SJSA1 (cell line): Measurements from ENCODE around the gene TRIM14. TPM values are rescaled to one million over a fixed set of nuclear protein-coding genes. Genes with fewer than 3 reads are reported as not detected.
"Not testable (repeated sequence)": the region's sequence is repeated elsewhere in the genome, so short reads cannot be mapped to it uniquely, and the experiment has no call there.

Experiments used
- DNase-seq, 2 experiments: peaks; one replicate each; pipeline ENCODE4 v3.0.0-alpha.2; 2015 to 2020; ENCODE audit warnings: low spot score in 2 of 2, low read depth in 1 of 2
- H3K27ac ChIP-seq: fragments of 250-450 bp; sonication (Bioruptor Pico); 2 replicates; pipeline ENCODE4 v1.5.1; 2020; ENCODE audit warnings: mild to moderate bottlenecking, moderate library complexity
- H3K27me3 ChIP-seq: fragments of 250-450 bp; sonication (Bioruptor Pico); replicated peaks from 2 replicates; pipeline ENCODE4 v1.5.1; 2020; ENCODE audit warnings: mild to moderate bottlenecking, moderate library complexity
- H3K36me3 ChIP-seq: fragments of 250-450 bp; sonication (Bioruptor Pico); 2 replicates; pipeline ENCODE4 v1.5.1; 2020; ENCODE audit warnings: mild to moderate bottlenecking
- H3K4me1 ChIP-seq: fragments of 250-450 bp; sonication (Bioruptor Pico); replicated peaks from 2 replicates; pipeline ENCODE4 v1.6.1; 2021; ENCODE audit warnings: mild to moderate bottlenecking
- H3K4me3 ChIP-seq: fragments of 250-450 bp; sonication (Bioruptor Pico); 2 replicates; pipeline ENCODE4 v1.5.1; 2020; ENCODE audit warnings: mild to moderate bottlenecking
- H3K9me3 ChIP-seq: fragments of 250-450 bp; sonication (Bioruptor Pico); replicated peaks from 2 replicates; pipeline ENCODE4 v1.5.1; 2020; ENCODE audit warnings: mild to moderate bottlenecking
- total RNA-seq: library from RNA; depleted of rRNA; stranded (reverse); fragments of >200 nt; shearing (Covaris generic); gene quantifications from 2 replicates; pipeline ENCODE4 v1.2.3, GENCODE V29; 2014; rRNA removed

Gene TRIM14
- total RNA-seq, 1 experiment from 2014 or later, result 6.5 TPM

DNA sequence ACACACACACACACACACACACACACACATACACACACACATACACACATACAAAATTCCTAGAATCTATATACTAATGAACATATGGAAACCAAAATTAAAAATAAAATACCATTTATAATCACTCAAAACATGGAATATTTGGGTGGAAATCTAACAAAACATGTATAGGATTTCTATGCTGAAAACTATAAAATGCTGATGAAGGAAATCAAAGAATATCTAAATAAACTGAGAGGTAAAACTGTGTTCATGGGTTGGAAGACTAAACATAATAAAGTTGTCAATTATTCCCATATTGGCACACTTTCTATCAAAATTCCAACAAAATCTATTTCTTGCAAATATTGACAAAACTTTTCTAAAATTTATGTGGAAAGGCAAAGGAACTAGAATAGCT lies 87.9 kb downstream of the TRIM14 start:
- no peaks in the 10 kb centered on the region for H3K27me3 ChIP-seq
- H3K4me1 ChIP-seq, result peaks cover 28% of the 10 kb centered on the region
- no peak for DNase-seq
- no peaks in the 10 kb centered on the region for H3K9me3 ChIP-seq
- H3K36me3 ChIP-seq, result no peaks in the 10 kb centered on the region
- H3K4me3 ChIP-seq, result no peak overlapping the region
- peak overlapping the region; percentile 56 for H3K27ac ChIP-seq

GRCh38 chr9:98024702-98025101 lies 94.3 kb downstream of the TRIM14 start:
- Histone ChIP-seq H3K36me3 (peaks cover 5% of the 10 kb centered on the region; the same call in 1 of the 2 replicates), H3K27me3 (no peaks in the 10 kb centered on the region), H3K4me3 (no peak overlapping the region), H3K4me1 (peaks cover 4% of the 10 kb centered on the region), H3K27ac (no peak overlapping the region), H3K9me3 (no peaks in the 10 kb centered on the region)
- DNase-seq, result no peak

DNA sequence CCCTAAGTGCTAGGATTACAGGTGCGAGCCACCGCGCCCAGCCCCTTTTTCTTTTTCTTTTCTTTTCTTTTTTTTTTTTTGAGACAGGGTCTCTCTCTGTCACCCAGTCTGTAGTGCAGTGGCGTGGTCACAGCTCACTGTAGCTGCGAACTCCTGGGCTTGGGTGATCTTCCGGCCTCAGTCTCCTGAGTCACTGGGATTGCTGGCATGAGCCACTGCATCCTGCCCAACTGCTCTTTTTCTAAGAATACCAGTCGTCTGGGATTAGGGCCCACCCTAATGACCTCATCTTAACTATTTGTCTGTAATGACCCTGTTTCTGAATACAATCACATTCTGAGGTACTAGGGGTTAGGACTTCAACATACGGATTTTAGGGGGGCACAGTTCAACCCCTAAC lies 96.6 kb downstream of the TRIM14 start:
- peaks cover 4% of the 10 kb centered on the region for H3K4me1 ChIP-seq
- no peaks in the 10 kb centered on the region for H3K9me3 ChIP-seq
- H3K27me3 ChIP-seq, result no peaks in the 10 kb centered on the region
- no peak overlapping the region for H3K4me3 ChIP-seq
- H3K27ac ChIP-seq, result no peak overlapping the region; the same call in 1 of the 2 replicates
- DNase-seq, result peak in 1 of 2 experiments; percentile 49
- H3K36me3 ChIP-seq, result peaks cover 24% of the 10 kb centered on the region

GRCh38 chr9:98021306-98022040 lies 97.5 kb downstream of the TRIM14 start:
- Histone ChIP-seq H3K27me3 (no peaks in the 10 kb centered on the region), H3K27ac (no peak overlapping the region), H3K4me1 (peaks cover 4% of the 10 kb centered on the region), H3K36me3 (peaks cover 33% of the 10 kb centered on the region), H3K9me3 (no peaks in the 10 kb centered on the region), H3K4me3 (no peak overlapping the region)
- no peak for DNase-seq

- Histone ChIP-seq H3K27me3 (no peaks in the 10 kb centered on the region), H3K36me3 (peaks cover 42% of the 10 kb centered on the region), H3K27ac (no peak overlapping the region), H3K9me3 (no peaks in the 10 kb centered on the region), H3K4me1 (peaks cover 4% of the 10 kb centered on the region), H3K4me3 (no peak overlapping the region)
- DNase-seq, result peak in 1 of 2 experiments; percentile 24
Measured at GRCh38 chr9:98020476-98021145, 98.4 kb downstream of the TRIM14 start.

GRCh38 chr9:98019869-98020268 lies 99.2 kb downstream of the TRIM14 start:
- not testable (repeated sequence) for H3K4me3 ChIP-seq, H3K9me3 ChIP-seq, H3K4me1 ChIP-seq, H3K27me3 ChIP-seq, H3K27ac ChIP-seq, DNase-seq
- H3K36me3 ChIP-seq, result peaks cover 47% of the 10 kb centered on the region

Other genes with a start within 250 kb of the TRIM14 start
- 12.9 and 15.6 TPM in 2 replicates for gene TRMO, start 196.7 kb downstream of the TRIM14 start, total RNA-seq
- not detected in 2 replicates for gene HEMGN, start 181.1 kb downstream of the TRIM14 start, total RNA-seq
- 10.1 and 15.1 TPM in 2 replicates for gene ANP32B, start 135.9 kb downstream of the TRIM14 start, total RNA-seq
- gene NANS, start 62.5 kb downstream of the TRIM14 start, total RNA-seq, result 160 and 167 TPM in 2 replicates
- 0.16 TPM in 2 replicates for gene CORO2A, start 73.4 kb upstream of the TRIM14 start, total RNA-seq
- 4.4 TPM in 2 replicates for gene TBC1D2, start 136.4 kb upstream of the TRIM14 start, total RNA-seq